Breast epithelium (tissue), 4 donors: ENCODE data around the gene ABCC12. TPM values are rescaled to one million over a fixed set of nuclear protein-coding genes. Genes with fewer than 3 reads are reported as not detected.

ENCODE experiments used
- DNase-seq, 2 donors: peaks; one replicate each; pipeline ENCODE4 v3.0.0-alpha.2; 2019; ENCODE audit warnings: low spot score in 2 of 2
- H3K27ac ChIP-seq, 2 donors: fragments of 200-600 bp; sonication (generic) in 1 of 2; one replicate each; pipeline ENCODE4 v1.5.1; 2016 to 2019; ENCODE audit warnings: mild to moderate bottlenecking in 1 of 2
- H3K27me3 ChIP-seq, 2 donors: fragments of 200-600 bp; sonication (generic) in 1 of 2; one replicate each; pipeline versions ENCODE4 v1.5.1 to v1.6.0; 2017 to 2019; ENCODE audit warnings: control low read depth in 1 of 2, mild to moderate bottlenecking in 1 of 2
- H3K36me3 ChIP-seq: fragments of 200-600 bp; one replicate; pipeline ENCODE4 v1.5.1; 2019
- H3K4me1 ChIP-seq, 2 donors: fragments of 200-600 bp; sonication (generic); one replicate each; pipeline ENCODE4 v1.5.1; 2016 to 2019; ENCODE audit warnings: control low read depth in 1 of 2
- H3K4me3 ChIP-seq, 3 donors: fragments of 200-600 bp; sonication (generic); 1 replicate in 2 of 3; 2 replicates in 1 of 3; pipeline ENCODE4 v1.5.1; 2016 to 2019; ENCODE audit warnings: mild to moderate bottlenecking in 3 of 3, moderate library complexity in 2 of 3
- H3K9me3 ChIP-seq, 2 donors: fragments of 200-600 bp; sonication (generic) in 1 of 2; one replicate each; pipeline ENCODE4 v1.5.1; 2016 to 2019; ENCODE audit warnings: control low read depth in 1 of 2
- POLR2A ChIP-seq: fragments of 450-650 bp; IDR thresholded peaks from one replicate; pipeline ENCODE4 v1.6.1; 2016; ENCODE audit warnings: antibody characterized with exemption, mild to moderate bottlenecking, moderate library complexity
- POLR2AphosphoS5 ChIP-seq, 3 donors: sonication (generic); formaldehyde crosslinking; IDR thresholded peaks; one replicate each; pipeline ENCODE4 v1.6.1; 2017; ENCODE audit warnings: antibody characterized with exemption in 3 of 3
- intact Hi-C: fragments of 100-400 bp; cut with DNase I; formaldehyde crosslinking; loops from one replicate; pipeline ENCODE4 v1.15.1; 2023; ENCODE audit warnings: low total_unique reads
- total RNA-seq, 3 donors: library from RNA; depleted of rRNA; stranded (reverse); fragments of >200 nt; gene quantifications; one replicate each; pipeline ENCODE4 v1.1.0, GENCODE V29; 2016
- TF ChIP-seq, protein P1 (sequence below), 3 donors: fragments of 450-650 bp; IDR thresholded peaks; one replicate each; pipeline ENCODE4 v1.5.1; 2016 to 2017; ENCODE audit warnings: antibody characterized with exemption in 3 of 3, mild to moderate bottlenecking in 3 of 3, moderate library complexity in 3 of 3

ABCC12 gene
- total RNA-seq, 3 donors from 2014 or later, result 0.15 to 1.6 TPM; not detected in 1

DNA sequence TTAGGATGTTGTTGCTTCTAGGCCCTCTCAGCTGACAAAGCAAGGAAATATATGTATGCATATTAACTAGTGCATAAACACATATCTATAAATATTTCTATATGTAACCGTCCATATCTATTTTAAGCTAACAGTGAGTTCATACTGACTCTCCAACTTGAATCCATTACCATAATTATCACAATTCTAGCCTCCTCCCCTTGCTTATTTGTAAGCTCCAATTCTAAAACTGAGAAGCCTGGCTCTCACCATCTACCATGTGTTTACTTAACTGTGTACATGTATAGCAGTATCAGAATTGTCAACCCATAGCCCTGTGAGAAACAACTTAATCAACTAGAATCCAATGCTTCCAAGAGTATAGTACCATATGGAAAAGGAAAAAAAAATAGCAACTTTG, 5.1 kb downstream of the ABCC12 start:
- TF ChIP-seq POLR2A, result no peak
- TF ChIP-seq POLR2AphosphoS5 (IDR thresholded peaks at IDR 0.05), result no peak
- TF ChIP-seq, protein P1, sequence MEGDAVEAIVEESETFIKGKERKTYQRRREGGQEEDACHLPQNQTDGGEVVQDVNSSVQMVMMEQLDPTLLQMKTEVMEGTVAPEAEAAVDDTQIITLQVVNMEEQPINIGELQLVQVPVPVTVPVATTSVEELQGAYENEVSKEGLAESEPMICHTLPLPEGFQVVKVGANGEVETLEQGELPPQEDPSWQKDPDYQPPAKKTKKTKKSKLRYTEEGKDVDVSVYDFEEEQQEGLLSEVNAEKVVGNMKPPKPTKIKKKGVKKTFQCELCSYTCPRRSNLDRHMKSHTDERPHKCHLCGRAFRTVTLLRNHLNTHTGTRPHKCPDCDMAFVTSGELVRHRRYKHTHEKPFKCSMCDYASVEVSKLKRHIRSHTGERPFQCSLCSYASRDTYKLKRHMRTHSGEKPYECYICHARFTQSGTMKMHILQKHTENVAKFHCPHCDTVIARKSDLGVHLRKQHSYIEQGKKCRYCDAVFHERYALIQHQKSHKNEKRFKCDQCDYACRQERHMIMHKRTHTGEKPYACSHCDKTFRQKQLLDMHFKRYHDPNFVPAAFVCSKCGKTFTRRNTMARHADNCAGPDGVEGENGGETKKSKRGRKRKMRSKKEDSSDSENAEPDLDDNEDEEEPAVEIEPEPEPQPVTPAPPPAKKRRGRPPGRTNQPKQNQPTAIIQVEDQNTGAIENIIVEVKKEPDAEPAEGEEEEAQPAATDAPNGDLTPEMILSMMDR (IDR thresholded peaks at IDR 0.05), result no peak
- Histone ChIP-seq H3K27me3 (no peaks in the 10 kb centered on the region), H3K4me3 (no peak overlapping the region), H3K27ac (no peak overlapping the region), H3K36me3 (no peaks in the 10 kb centered on the region), H3K9me3 (peaks cover 0 to 15% of the 10 kb centered on the region in 2 donors), H3K4me1 (no peaks in the 10 kb centered on the region)
- intact Hi-C loops, result no loop called here
- no peak for DNase-seq

DNA sequence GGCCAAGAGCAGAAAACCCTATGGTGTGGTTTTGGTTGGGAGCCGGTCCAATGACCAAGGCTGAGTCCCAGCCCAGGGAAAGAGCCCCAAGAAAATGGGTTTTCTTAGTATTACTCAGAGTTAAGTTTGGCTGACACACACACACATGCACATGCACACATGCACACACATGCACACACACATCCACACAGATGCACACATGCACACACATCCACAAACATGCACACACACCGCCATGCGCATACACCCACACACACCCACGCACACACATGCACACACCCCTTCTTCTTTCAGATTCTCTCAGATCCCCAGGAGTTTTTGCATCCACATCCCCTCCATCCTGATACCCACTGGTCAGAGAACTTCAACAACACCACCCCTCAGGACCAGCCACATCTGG, 9.1 kb downstream of the ABCC12 start:
- no peaks in the 10 kb centered on the region for H3K36me3 ChIP-seq
- no peak overlapping the region for H3K4me3 ChIP-seq
- H3K27me3 ChIP-seq, result no peaks in the 10 kb centered on the region
- TF ChIP-seq, protein P1 (IDR thresholded peaks at IDR 0.05), result no peak
- no peak for TF ChIP-seq POLR2AphosphoS5 (IDR thresholded peaks at IDR 0.05)
- no peak for TF ChIP-seq POLR2A
- DNase-seq, result no peak
- peaks cover 0 to 15% of the 10 kb centered on the region in 2 donors for H3K9me3 ChIP-seq
- intact Hi-C loops, result no loop called here
- no peaks in the 10 kb centered on the region for H3K4me1 ChIP-seq
- no peak overlapping the region for H3K27ac ChIP-seq

DNA sequence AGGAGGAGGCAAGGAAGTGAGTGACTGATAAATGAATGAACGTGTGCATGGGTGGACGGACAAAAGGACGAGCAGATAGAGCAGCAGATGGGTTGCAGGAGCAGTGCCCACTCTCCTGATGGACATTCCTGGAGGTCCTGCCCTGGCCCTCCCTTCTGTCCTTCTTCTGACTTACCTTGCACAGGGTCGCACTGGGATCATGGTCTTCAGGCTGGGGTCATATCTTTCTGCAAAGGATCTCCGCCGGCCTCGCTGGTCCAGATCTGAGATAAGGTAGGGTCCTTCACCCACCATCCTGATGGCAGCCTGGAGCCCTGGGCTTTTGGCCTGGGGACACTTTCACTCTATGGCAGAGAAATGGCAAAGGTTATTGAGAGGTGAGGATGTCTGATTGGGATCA, 9.7 kb downstream of the ABCC12 start:
- TF ChIP-seq POLR2AphosphoS5 (IDR thresholded peaks at IDR 0.05) (no peak), POLR2A (no peak)
- TF ChIP-seq, protein P1 (IDR thresholded peaks at IDR 0.05), result no peak
- Histone ChIP-seq H3K4me1 (no peaks in the 10 kb centered on the region), H3K4me3 (no peak overlapping the region), H3K36me3 (no peaks in the 10 kb centered on the region), H3K27me3 (no peaks in the 10 kb centered on the region), H3K9me3 (peaks cover 0 to 15% of the 10 kb centered on the region in 2 donors), H3K27ac (no peak overlapping the region)
- intact Hi-C loops, result no loop called here
- DNase-seq, result no peak

DNA sequence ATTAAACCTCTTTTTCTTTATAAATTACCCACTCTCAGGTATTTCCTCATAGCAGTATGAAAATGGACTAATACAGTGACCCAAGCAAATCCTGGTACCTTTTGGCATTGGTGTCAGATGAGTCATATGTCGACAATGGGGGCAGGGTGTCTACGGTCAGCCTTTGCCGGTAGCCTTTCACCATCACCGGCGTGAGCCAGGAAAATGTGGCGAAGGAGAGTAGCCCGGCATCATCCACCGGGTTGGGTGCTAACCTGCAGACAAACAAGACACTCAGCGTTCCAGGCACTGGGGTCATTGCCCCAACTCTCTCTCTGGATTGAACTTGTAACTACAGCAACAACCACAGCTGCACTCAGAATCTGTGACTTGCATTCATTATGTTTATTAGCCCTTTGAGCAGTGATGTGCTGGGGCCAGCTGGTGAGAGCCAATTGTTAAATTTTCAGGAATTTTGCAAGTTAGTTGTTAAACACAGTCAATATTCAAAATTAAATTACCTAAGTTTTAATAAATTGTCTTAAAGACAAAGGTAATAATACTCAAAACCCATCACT, 11.9 kb downstream of the ABCC12 start:
- no peak for DNase-seq
- Histone ChIP-seq H3K4me1 (no peaks in the 10 kb centered on the region), H3K27ac (no peak overlapping the region), H3K4me3 (no peak overlapping the region), H3K36me3 (no peaks in the 10 kb centered on the region), H3K27me3 (no peaks in the 10 kb centered on the region), H3K9me3 (peaks cover 0 to 7% of the 10 kb centered on the region in 2 donors)
- intact Hi-C loops, result loop anchor here (5.0 kb wide), 1 partner anchor 1442 kb away; no protein-coding TSS in a partner anchor
- TF ChIP-seq, protein P1 (IDR thresholded peaks at IDR 0.05), result no peak
- TF ChIP-seq POLR2A (no peak), POLR2AphosphoS5 (IDR thresholded peaks at IDR 0.05) (no peak)

DNA sequence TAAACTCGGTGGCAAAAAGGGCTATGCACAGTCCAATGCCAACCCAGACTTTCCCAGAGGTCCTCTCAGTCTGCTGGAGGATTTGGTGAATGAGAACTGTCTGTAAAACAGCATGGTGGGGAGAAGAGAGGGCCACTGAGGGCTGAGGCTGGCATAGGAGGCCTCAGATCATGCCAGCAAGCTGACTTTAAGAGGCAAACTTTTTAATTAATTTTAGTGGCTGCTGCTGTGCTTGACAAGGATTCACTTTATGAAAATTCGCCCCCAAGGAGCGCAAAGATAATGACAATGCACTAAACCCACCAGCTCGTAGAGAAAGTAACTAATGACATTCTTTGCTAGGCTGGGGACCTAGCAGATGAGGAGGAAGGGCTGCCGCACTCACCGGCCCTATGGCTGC, 15.0 kb downstream of the ABCC12 start:
- no peak for DNase-seq
- H3K4me1 ChIP-seq, result no peaks in the 10 kb centered on the region
- H3K9me3 ChIP-seq, result no peaks in the 10 kb centered on the region
- no peaks in the 10 kb centered on the region for H3K36me3 ChIP-seq
- no peak overlapping the region for H3K27ac ChIP-seq
- H3K4me3 ChIP-seq, result no peak overlapping the region
- intact Hi-C loops, result loop anchor here (5.0 kb wide), 1 partner anchor 1439 kb away; no protein-coding TSS in a partner anchor
- TF ChIP-seq POLR2AphosphoS5 (IDR thresholded peaks at IDR 0.05) (no peak), POLR2A (no peak)
- TF ChIP-seq, protein P1 (IDR thresholded peaks at IDR 0.05), result no peak
- H3K27me3 ChIP-seq, result no peaks in the 10 kb centered on the region
